Loucy (cell line): ENCODE results near the gene C2CD4D.
"Not testable (repeated sequence)": the region's sequence is repeated elsewhere in the genome, so short reads cannot be mapped to it uniquely, and the experiment has no call there.

Experiments
- CTCF ChIP-seq: fragments of 200-600 bp; sonication (generic); conservative IDR thresholded peaks from 2 replicates; pipeline ENCODE4 v1.5.1; 2014; ENCODE audit warnings: mild to moderate bottlenecking, antibody characterized with exemption, low read length
- EZH2phosphoT487 ChIP-seq: fragments of 200-600 bp; IDR thresholded peaks from 2 replicates; pipeline ENCODE4 v1.6.1; 2018; ENCODE audit warnings: antibody characterized with exemption, mild to moderate bottlenecking, moderate library complexity, borderline replicate concordance

- not testable (repeated sequence) for TF ChIP-seq CTCF, EZH2phosphoT487
These were observed 43.3 kb upstream of the C2CD4D start for GRCh38 chr1:151882918-151883317.
